GM18526 (cell line): ENCODE results near the gene PRPF38A.

Experiments
- POLR2A ChIP-seq: IDR thresholded peaks from 3 replicates; pipeline ENCODE4 v1.6.1; 2011; ENCODE audit not compliant: insufficient read length; ENCODE audit errors: extremely low read depth

PRPF38A gene, protein sequence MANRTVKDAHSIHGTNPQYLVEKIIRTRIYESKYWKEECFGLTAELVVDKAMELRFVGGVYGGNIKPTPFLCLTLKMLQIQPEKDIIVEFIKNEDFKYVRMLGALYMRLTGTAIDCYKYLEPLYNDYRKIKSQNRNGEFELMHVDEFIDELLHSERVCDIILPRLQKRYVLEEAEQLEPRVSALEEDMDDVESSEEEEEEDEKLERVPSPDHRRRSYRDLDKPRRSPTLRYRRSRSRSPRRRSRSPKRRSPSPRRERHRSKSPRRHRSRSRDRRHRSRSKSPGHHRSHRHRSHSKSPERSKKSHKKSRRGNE

DNA sequence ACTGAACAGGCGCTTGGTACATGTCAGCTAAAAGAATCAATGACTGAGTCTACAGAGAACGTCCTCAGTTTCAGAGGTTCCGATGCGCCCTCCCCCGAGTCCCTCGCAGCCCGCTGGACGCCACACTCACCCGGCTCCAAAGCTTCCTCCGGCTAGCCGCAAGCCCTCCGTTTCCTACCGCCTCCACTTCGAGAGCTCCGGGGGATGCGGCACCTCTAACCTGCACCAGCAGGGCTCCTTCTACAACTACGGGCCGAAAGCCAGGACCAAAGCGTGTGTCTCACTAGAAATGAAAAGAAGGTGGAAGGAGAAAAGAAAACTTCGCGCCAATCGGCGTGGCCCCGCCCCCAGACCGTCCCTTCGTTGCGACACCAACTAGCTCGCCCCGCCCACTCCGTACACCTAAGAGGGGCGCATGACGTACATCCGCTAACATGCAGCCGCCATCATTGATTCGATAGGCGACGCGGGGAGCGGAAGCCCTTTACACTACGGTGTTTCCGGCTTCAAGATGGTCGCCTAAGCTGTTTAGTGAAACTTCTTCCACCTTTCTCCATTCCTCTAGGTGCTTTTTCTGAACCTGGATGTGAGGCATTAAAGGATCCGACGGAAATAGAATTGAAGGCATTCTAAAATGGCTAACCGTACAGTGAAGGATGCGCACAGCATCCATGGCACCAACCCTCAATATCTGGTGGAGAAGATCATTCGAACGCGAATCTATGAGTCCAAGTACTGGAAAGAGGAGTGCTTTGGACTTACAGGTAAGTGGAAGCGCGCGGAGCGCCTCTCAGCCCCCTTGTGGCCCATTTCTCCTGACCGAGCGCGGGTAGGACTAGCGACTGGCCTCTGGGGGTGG, at the start of gene PRPF38A, which contains the start of gene ORC1:
TSS of gene PRPF38A (plus strand) at position 487 of the 859 bp plus-strand sequence. CDS start at position 635, 148 bp downstream.
TSS of gene ORC1 (minus strand) at position 308 of the 859 bp plus-strand sequence. CDS start 2,200 bp downstream, outside the sequence.
- peak; percentile 66 for TF ChIP-seq POLR2A

GRCh38 chr1:52355436-52355835, 49.0 kb upstream of the PRPF38A start:
- TF ChIP-seq POLR2A: no peak

DNA sequence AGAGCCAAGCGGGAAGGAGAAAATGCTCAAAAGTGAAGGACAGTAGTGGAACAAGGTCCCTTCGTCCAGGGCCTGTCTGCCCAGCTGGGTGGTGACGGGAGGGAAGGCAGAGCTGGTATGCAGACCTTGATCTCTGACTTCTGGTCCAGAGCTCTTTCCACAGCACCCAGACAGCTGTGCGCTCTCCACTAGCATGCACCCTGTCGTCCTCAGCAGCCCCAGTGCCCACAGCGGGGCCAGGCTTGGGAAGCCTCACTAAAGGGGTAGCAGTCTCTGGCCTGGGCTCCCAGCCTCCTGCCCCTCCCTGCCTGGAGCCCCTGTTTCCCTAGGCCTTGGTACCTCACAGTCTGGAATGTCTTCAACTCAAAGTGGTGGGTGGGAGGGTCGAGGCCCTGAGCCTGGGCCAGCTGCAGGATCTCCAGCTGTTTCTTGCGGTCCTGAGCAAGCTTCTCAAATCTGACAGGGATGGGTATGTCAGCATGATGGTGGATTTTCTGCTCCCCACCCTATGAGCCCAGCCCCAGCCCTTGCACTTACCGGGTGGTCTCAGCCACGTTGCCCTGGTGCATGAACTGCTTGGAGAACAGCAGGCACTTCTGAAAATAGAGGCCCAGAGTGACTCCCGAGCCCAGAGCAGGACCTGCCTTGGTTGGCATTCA, 48.4 kb upstream of the PRPF38A start:
- TF ChIP-seq POLR2A: no peak

DNA sequence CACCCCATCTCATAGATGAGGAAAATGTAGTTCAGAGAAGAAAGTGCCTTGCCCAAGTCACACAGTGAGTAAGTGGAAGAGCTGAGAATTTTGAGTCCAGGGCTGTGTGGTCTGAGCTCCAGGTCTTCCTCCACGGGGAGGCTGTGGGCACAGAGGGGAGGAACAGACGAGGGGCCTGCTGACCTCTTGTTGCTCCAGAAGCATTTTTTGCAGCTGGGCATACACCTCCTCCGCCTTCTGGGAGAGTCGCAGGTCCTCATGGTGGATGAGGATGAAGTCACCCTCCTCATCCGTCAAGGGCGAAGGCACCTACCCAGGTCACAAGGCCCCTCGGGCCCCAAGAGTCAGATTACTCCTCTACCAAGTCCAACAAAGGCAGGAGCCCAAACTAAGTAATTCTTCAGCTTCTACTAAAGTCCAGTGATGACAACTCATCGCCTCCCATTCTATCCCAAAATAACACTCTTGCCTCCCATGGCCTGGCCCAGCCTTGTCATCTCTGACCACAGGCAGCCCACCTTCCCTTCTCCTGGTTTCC, 47.5 kb upstream of the PRPF38A start:
- TF ChIP-seq POLR2A: no peak

- no peak for TF ChIP-seq POLR2A
Observed at GRCh38 chr1:52357397-52357796, 47.0 kb upstream of the PRPF38A start.

DNA sequence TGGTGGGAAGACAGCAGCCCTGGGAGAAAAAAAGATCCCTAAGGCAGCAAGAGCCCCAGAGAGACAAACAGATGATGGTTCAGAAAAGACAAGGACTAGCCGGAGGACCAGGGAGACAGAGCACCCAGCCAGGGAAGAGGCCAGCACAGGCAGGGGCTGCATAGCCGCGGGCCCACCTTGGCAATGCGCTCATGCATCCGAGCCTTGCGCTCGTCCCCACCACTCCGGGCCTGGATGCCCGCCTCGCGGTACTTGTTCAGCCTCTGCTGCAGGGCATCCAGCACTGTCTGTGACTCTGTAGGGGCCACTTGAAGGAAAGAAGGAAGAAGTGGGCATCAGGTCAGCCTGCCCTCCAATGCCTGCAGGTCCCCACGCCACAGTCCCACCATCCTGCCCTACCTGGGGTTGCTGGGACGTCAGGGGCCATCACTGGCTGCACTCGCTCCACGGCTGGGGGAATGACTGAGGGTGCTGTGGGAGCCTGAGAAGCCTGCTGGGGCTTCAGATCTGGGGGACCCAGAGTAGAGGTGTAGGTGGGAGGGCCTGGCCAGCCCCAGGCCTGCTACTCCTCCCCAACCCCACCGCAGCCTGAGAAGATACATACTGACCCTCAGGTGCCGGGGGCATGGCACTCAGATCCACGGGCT, 45.4 kb upstream of the PRPF38A start:
- no peak for TF ChIP-seq POLR2A

GRCh38 chr1:52359676-52360594, 44.5 kb upstream of the PRPF38A start:
- TF ChIP-seq POLR2A: no peak

DNA sequence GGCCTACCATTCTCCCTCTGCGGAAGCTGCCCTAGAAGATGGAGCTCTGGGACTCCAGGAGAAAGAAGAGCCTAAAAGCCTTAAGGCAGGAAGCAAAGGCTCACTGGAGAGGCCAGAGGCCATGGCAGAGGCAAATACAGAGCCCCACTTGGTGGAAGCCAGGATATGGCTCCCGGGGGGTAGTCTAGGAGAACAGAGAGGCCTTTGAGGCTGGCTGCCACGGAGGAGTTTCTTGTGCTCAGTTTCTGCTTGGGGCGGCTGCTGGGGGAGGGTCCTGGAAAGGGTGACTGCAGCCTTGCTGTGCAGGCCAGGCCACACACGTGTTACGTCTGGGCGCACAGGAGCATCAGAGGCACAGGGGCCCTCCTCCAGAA, 43.8 kb upstream of the PRPF38A start:
- TF ChIP-seq POLR2A: no peak

- TF ChIP-seq POLR2A: no peak
Observed at GRCh38 chr1:52364235-52364839, 40.1 kb upstream of the PRPF38A start.

GRCh38 chr1:52365071-52365745, 39.2 kb upstream of the PRPF38A start:
- no peak for TF ChIP-seq POLR2A

DNA sequence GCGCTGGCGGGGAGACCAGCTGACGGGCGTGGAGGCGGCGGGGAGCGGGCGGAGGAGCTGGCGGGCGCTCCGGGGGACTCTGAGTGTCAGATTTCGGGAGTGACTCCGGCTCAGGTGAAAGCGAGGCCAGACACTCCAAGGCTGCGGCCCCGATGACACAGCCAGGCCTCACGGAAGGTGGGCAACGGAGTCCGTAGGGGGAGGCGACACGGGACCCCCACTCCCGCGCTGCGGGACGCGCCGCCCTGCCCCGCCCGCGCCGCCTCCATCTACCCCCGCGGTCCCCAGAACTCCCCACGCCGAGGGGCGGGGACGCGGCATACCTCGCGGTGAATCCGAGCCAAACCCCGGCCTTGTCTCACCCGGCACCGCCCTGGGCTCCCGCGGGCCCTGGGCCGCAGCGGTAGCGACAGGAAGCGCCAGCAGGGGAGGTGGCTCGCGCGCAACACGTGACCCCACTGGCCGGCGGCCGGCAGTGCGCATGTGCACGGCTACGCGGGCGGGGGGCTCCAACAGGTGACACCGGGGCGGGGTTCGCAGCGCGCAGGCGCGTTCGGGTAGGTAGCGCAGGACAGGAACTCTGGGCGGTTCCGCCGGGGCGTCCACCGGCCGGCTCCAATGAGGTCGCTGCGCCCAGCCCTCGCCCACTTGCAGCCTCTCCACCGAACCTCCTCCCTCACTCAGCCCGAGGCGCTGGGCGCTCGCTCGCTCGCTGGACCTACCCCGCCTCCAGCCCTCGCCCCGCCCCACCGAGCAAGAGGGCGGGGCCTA, 38.5 kb upstream of the PRPF38A start, which contains the start of gene CC2D1B:
TSS of gene CC2D1B (minus strand) at position 460 of the 771 bp plus-strand sequence. CDS start 1,585 bp downstream, outside the sequence.
- peak; percentile 98 for TF ChIP-seq POLR2A

- TF ChIP-seq POLR2A: no peak
Observed at GRCh38 chr1:52366517-52366827, 37.9 kb upstream of the PRPF38A start.
